Nephron (organoid): ENCODE results near the gene PRKAG2.

Experiments
- H3K27ac Mint-ChIP-seq, 3 experiments: 2 replicates each; pipeline ENCODE4 v1.8.0; 2020; ENCODE audit warnings: mixed read lengths in 3 of 3, mild to moderate bottlenecking in 2 of 3, moderate library complexity in 1 of 3
- H3K27me3 Mint-ChIP-seq: 2 replicates; pipeline ENCODE4 v1.8.0; 2021; ENCODE audit warnings: low read depth, mild to moderate bottlenecking, moderate library complexity, mixed read lengths
- H3K36me3 Mint-ChIP-seq: 2 replicates; pipeline ENCODE4 v1.8.0; 2020; ENCODE audit warnings: low read depth, mixed read lengths
- H3K4me1 Mint-ChIP-seq: 2 replicates; pipeline ENCODE4 v1.8.0; 2020; ENCODE audit warnings: mixed read lengths
- H3K4me3 Mint-ChIP-seq, 3 experiments: 2 replicates each; pipeline ENCODE4 v1.8.0; 2020; ENCODE audit warnings: mild to moderate bottlenecking in 3 of 3, mixed read lengths in 3 of 3, moderate library complexity in 2 of 3
- H3K9me3 Mint-ChIP-seq: 2 replicates; pipeline ENCODE4 v1.8.0; 2020; ENCODE audit warnings: mixed read lengths
- TF ChIP-seq, protein P1 (sequence below), 3 experiments: fragments of 200-600 bp; sonication (generic); IDR thresholded peaks; one replicate each; pipeline ENCODE4 v1.5.0; 2021; ENCODE audit warnings: antibody characterized with exemption in 3 of 3; ENCODE audit not compliant: unreplicated experiment in 3 of 3

PRKAG2 gene

GRCh38 chr7:151506901-151507382 is 370.0 kb downstream of the PRKAG2 start:
- no peak overlapping the region for H3K4me3 Mint-ChIP-seq
- TF ChIP-seq, protein P1, sequence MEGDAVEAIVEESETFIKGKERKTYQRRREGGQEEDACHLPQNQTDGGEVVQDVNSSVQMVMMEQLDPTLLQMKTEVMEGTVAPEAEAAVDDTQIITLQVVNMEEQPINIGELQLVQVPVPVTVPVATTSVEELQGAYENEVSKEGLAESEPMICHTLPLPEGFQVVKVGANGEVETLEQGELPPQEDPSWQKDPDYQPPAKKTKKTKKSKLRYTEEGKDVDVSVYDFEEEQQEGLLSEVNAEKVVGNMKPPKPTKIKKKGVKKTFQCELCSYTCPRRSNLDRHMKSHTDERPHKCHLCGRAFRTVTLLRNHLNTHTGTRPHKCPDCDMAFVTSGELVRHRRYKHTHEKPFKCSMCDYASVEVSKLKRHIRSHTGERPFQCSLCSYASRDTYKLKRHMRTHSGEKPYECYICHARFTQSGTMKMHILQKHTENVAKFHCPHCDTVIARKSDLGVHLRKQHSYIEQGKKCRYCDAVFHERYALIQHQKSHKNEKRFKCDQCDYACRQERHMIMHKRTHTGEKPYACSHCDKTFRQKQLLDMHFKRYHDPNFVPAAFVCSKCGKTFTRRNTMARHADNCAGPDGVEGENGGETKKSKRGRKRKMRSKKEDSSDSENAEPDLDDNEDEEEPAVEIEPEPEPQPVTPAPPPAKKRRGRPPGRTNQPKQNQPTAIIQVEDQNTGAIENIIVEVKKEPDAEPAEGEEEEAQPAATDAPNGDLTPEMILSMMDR (IDR thresholded peaks at IDR 0.05; ENCODE audit: unreplicated experiment in 3 of 3) = no peak
- no peaks in the 10 kb centered on the region for H3K27me3 Mint-ChIP-seq
- H3K27ac Mint-ChIP-seq = no peak overlapping the region
- H3K9me3 Mint-ChIP-seq = no peaks in the 10 kb centered on the region
- H3K36me3 Mint-ChIP-seq = peaks cover 4% of the 10 kb centered on the region
- peaks cover 49% of the 10 kb centered on the region for H3K4me1 Mint-ChIP-seq
